Measurements from ENCODE around the gene NRP1.
A peak's percentile ranks its signal among the peaks of the same experiment; 100 is the strongest.

Gene NRP1

DNA sequence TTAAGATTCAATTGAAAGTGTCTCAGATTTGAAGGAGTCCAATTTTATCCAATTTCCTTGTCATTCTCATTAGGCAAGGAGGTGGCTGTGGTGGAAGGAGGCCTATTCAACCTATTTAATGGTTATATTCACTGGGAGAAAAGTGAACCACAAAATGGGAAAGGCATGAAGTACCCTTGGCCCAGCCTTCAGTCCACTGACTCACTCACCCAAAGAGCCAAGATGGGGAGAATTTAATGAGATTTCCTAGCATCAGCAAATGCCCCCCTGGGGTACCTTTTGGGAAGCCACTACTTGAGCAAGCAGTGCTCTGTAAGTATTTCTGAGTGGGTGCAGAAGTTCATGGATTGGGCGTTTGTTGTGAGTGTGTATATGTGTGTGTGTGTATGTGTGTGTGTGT lies 144.1 kb downstream of the NRP1 start:
- Histone ChIP-seq H3K4me3 (no peak overlapping the region), H3K27ac (no peak overlapping the region)
- DNase-seq (ENCODE audit: low spot score): peak; percentile 26
- TF ChIP-seq, protein P1, sequence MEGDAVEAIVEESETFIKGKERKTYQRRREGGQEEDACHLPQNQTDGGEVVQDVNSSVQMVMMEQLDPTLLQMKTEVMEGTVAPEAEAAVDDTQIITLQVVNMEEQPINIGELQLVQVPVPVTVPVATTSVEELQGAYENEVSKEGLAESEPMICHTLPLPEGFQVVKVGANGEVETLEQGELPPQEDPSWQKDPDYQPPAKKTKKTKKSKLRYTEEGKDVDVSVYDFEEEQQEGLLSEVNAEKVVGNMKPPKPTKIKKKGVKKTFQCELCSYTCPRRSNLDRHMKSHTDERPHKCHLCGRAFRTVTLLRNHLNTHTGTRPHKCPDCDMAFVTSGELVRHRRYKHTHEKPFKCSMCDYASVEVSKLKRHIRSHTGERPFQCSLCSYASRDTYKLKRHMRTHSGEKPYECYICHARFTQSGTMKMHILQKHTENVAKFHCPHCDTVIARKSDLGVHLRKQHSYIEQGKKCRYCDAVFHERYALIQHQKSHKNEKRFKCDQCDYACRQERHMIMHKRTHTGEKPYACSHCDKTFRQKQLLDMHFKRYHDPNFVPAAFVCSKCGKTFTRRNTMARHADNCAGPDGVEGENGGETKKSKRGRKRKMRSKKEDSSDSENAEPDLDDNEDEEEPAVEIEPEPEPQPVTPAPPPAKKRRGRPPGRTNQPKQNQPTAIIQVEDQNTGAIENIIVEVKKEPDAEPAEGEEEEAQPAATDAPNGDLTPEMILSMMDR (IDR thresholded peaks at IDR 0.05): no peak

- TF ChIP-seq, protein P1 (IDR thresholded peaks at IDR 0.05): no peak
- Histone ChIP-seq H3K27ac (no peak overlapping the region), H3K4me3 (no peak overlapping the region)
- peak; percentile 12 for DNase-seq (ENCODE audit: low spot score)
Observed at GRCh38 chr10:33189808-33190207, 144.7 kb downstream of the NRP1 start.

DNA sequence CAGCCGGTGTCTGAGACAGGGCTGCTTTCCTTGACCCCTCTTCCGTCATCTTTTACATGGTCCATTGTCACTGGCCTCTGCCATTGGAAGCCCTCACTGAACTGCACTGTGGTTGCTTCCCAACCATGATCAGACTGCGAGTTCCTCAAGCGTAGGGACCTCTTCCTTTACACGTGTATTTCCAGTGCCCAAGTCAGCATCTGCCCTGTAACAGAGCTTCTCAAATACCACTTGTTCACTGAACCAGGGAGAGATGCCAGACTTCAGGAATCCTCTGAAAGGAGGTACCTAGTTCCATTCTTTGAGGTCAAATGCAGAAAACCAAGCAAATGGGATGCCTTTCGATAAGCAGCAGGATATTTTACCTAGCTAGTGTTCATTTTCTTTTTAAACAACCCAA lies 145.1 kb downstream of the NRP1 start:
- peak; percentile 38 for DNase-seq (ENCODE audit: low spot score)
- Histone ChIP-seq H3K27ac (no peak overlapping the region), H3K4me3 (no peak overlapping the region)
- TF ChIP-seq, protein P1 (IDR thresholded peaks at IDR 0.05): no peak

DNA sequence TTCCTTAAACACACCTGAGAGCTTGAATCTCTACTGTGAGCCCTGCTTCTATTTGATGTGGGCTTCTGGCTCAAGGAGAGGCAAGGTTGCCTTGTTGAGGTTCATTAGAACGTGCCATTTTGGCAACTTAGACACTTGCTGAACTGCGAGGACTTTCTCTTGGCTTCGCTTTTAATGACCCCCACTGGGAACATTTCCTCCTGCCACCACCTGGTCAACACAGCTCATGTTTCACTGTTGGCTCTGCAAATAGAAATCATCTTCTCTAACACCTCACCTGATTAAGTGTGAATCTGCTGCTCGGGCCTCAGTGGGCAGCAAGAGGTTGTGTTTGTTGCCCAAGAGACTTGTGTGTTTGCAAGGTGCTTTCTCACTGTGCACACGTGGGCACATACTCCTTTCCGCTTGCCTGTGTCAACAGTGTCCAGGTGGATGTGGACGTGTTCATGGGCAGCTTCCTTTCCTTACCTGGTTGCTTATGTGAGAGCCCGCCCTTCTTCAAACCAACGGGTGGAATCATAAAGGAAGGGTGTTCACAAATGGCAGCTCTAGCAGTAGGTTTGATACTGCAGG lies 147.0 kb downstream of the NRP1 start:
- peak; percentile 22 for DNase-seq (ENCODE audit: low spot score)
- TF ChIP-seq, protein P1 (IDR thresholded peaks at IDR 0.05): no peak

DNA sequence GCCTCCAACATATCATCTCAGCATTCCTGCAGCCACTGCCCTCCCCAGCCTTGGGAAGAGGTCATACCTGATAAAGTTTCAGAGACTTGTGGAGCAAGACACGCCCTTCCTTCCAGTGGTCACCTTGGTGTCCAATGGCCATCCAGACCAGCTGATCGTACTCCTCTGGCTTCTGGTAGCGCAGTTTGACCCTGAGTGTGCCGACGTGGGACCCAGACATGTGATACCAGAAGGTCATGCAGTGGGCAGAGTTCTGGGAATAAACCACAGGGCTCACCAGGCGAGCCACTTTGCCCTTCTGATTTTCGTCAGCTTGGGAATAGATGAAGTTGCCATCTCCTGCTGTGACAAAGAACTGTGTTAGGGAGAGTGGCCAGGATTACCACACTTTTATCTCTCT lies 148.3 kb downstream of the NRP1 start:
- peak; percentile 58 for DNase-seq (ENCODE audit: low spot score)
- Histone ChIP-seq H3K4me3 (no peak overlapping the region), H3K27ac (no peak overlapping the region)
- TF ChIP-seq, protein P1 (IDR thresholded peaks at IDR 0.05): no peak

More for the DNA sequence above, 147.0 kb downstream of the NRP1 start:
- Histone ChIP-seq H3K27ac (no peak overlapping the region), H3K4me3 (no peak overlapping the region)

GRCh38 chr10:33183655-33184054 lies 150.8 kb downstream of the NRP1 start:
- TF ChIP-seq, protein P1 (IDR thresholded peaks at IDR 0.05): no peak
- no peak overlapping the region for H3K27ac ChIP-seq
- no peak overlapping the region for H3K4me3 ChIP-seq
- DNase-seq (ENCODE audit: low spot score): no peak

- no peak for DNase-seq (ENCODE audit: low spot score)
- TF ChIP-seq, protein P1 (IDR thresholded peaks at IDR 0.05): no peak
- Histone ChIP-seq H3K4me3 (no peak overlapping the region), H3K27ac (no peak overlapping the region)
Observed at GRCh38 chr10:33180921-33181320, 153.5 kb downstream of the NRP1 start.
